Fibroblast of lung (primary cell): Measurements from ENCODE around the gene HBS1L.

Source experiments
- CTCF ChIP-seq, 2 donors: IDR thresholded peaks in 1 of 2; conservative IDR thresholded peaks in 1 of 2; 1 replicate in 1 of 2; 2 replicates in 1 of 2; pipeline ENCODE4 v1.5.1; 2011 to 2012; ENCODE audit warnings: low read length in 2 of 2, control low read depth in 1 of 2, inconsistent platforms in 1 of 2, low read depth in 1 of 2, mild to moderate bottlenecking in 1 of 2
- EZH2 ChIP-seq: IDR thresholded peaks from 2 replicates; pipeline ENCODE4 v1.5.1; 2012; ENCODE audit warnings: low read length, control low read depth, mild to moderate bottlenecking; ENCODE audit errors: missing control alignments

- TF ChIP-seq EZH2 (no peak), CTCF (conservative IDR thresholded peaks at IDR 0.05 in 1 of 2, IDR thresholded peaks at IDR 0.05 in 1 of 2; ENCODE audit: low read depth in 1 of 2, low read length in 2 of 2) (no peak)
Measured at GRCh38 chr6:134984821-134985220, 69.8 kb downstream of the HBS1L start.
